Cardiac septum (tissue), 1 donor: ENCODE measurements around the gene AAK1. TPM values are rescaled to one million over a fixed set of nuclear protein-coding genes. Genes with fewer than 3 reads are reported as not detected.

Experiments
- DNase-seq: peaks from one replicate; pipeline ENCODE4 v3.0.0-alpha.2; 2020; ENCODE audit warnings: low spot score
- intact Hi-C: fragments of 100-400 bp; cut with DNase I; formaldehyde crosslinking; loops from one replicate; pipeline ENCODE4 v1.14.0; 2022
- total RNA-seq: library from RNA; stranded (reverse); fragmentation: NEBNext Ultra II Directional; extraction: Animal tissue kit (Norgen Biotek cat#: 25700); gene quantifications from one replicate; pipeline ENCODE4 v1.2.1, GENCODE V29; 2021
- donor health status: DM: no; HTN: no; CAD: no.

Gene AAK1
- total RNA-seq, 1 donor from 2014 or later: 124 TPM

GRCh38 chr2:69481421-69481820 is 162.1 kb downstream of the AAK1 start:
- intact Hi-C loops: no loop called here
- DNase-seq: no peak

GRCh38 chr2:69477627-69478026 is 165.9 kb downstream of the AAK1 start:
- intact Hi-C loops: no loop called here
- no peak for DNase-seq

DNA sequence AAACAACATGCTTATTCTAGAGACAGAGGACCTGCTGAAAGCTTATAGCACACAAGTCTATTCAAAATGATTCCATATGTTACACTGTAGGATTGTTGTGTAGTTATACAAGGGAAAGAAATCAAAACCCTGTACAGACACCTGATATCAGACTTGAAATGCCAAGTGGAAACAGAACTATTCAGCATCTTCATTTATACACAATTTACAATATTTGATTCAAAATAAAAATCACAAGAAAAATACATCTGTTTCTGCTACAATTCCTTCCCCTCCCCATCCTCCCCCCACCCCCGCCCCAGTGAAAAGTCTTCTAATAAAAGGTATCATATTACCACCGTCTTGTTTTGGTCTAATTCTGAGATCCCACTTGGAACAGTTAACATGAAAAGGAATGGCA is 168.9 kb downstream of the AAK1 start:
- DNase-seq: no peak
- intact Hi-C loops: no loop called here

DNA sequence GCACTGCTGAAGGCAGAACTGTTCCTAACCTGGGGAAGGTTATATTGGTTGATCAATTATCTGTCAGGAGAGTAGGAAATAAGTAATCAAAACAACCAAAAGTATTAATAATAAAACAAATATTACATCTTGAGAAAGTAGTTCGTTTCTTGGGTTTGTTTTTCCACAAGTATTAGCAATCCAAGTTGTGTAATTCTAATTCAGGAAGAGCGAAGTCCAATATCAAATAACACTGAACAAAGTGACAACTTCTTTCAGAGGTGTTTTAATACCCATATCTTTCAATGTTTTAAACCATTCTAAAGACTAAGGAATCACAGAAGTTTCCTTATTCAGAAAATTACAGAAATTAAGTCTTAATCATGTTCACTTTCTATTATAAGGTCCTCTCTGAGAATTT is 171.7 kb downstream of the AAK1 start:
- no peak for DNase-seq
- intact Hi-C loops: no loop called here

- no peak for DNase-seq
- intact Hi-C loops: no loop called here
Measured at GRCh38 chr2:69470911-69471310, 172.6 kb downstream of the AAK1 start.

- intact Hi-C loops: no loop called here
Measured at GRCh38 chr2:69469784-69470183, 173.8 kb downstream of the AAK1 start.

DNA sequence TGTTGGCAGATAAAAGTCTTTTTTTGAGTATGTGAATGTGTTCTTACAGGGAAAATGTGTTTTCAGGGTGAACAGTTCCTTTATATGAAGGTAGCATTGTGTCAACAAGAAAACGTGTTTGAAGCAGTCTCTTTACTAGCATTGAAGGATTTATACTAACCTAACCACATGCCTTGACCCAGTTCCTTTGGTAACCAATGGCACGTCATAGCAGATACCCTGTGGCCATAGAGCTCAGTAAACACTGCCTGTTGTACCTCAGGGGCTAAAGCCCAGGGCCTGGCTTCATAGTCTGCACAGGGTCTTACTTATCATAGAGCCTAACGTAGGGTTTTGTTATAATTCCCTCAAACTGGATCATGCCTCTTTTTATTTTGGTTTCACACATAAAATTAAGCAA is 174.2 kb downstream of the AAK1 start:
- intact Hi-C loops: no loop called here
- no peak for DNase-seq

More at GRCh38 chr2:69469784-69470183, 173.8 kb downstream of the AAK1 start:
- no peak for DNase-seq

DNA sequence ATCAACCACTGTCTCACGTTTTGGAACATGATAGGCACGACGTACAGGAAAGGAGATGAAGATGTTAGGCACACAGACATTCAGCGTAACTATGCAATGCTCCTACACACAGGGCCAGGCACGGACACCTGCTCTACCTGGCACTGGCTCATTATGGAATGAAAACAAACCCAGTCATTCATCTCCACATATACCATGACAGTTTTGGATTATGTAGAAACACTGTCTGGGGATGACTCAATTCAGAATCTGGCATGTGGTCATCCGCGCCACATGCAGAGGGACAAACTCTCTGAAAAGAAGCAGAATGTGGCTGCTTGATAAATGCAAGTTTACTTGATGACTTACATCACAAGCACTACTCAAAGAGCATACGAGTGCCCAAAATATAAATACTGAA is 176.8 kb downstream of the AAK1 start:
- intact Hi-C loops: no loop called here
- DNase-seq: no peak

GRCh38 chr2:69465513-69466456 is 177.8 kb downstream of the AAK1 start:
- intact Hi-C loops: no loop called here
- no peak for DNase-seq

- intact Hi-C loops: no loop called here
- DNase-seq: no peak
Measured at GRCh38 chr2:69464575-69464974, 179.0 kb downstream of the AAK1 start.

GRCh38 chr2:69462780-69463179 is 180.8 kb downstream of the AAK1 start:
- intact Hi-C loops: no loop called here
- no peak for DNase-seq

DNA sequence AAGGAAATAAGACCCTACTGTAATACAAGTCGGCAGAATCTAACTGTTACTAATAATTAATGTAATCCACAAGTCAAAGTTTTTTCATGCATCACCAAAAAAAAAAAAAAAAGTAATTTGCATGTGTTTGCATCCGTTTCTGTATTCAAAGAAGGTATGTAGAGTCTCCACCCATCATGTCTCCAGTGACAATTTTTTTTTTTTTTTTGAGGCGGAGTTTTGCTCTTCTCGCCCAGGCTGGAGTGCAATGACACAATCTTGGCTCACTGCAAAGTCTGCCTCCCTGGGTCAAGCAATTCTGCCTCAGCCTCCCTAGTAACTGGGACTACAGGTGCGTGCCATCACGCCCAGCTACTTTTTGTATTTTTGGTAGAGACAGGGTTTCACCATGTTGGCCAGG is 182.1 kb downstream of the AAK1 start:
- intact Hi-C loops: no loop called here
- DNase-seq: no peak

DNA sequence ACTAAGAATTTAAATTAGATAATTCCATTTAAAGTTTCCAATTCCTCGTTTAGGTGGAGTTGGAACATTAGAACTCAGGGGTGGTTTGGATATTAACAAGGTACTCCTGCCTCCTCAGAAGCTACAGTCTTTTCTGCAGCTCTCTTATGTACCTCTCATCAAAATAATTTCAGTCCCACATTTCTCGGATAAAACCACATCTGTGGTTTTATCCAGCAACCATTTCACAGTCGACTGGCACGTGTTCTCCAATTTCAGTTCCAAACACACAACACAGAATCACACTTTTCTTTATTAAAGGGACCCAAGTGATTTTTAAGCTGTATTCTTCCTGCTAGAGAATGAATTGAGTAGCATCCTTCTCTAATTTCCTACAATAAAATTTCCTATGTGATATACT is 183.6 kb downstream of the AAK1 start:
- intact Hi-C loops: no loop called here
- no peak for DNase-seq

DNA sequence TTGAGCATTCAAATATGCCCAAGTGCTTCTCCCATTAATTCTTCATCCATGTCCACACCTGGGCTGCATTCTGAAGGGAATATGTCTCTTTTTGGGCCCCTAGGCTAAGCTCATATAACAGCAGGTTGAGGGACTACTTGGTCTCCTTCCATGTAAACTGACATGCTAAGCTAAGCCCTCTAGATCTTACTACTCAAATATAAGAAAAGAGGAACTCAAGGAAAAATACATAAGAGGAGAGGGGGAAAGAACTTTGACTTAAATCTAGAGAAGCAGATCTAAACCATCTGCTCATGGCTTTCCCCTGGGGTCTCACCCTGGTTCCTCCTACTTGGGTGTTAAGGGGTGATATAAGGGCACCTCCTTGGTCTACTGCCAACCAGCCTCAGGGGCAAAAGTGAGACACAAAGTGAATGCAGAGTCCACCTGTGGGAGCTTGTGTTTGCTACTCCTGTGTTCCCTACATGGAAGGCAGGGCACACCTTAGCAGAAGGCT is 186.5 kb downstream of the AAK1 start:
- no peak for DNase-seq
- intact Hi-C loops: no loop called here

DNA sequence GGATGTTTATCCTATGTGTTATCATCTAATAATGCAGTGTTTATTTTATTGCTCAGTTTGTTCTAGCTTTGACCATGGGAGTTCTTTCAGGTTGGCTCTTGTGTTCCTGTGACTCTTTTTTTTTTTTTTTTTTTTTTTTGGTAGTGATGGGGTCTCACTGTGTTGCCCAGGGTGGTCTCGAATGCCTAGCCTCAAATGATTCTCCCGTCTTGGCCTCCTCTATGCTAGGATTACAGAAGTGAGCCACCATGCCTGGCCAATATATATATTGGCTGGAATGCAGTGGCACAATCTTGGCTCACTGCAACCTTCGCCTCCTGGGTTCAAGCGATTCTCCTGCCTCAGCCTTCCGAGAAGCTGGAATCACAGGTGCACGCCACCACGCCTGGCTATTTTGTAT is 187.4 kb downstream of the AAK1 start:
- intact Hi-C loops: no loop called here

DNA sequence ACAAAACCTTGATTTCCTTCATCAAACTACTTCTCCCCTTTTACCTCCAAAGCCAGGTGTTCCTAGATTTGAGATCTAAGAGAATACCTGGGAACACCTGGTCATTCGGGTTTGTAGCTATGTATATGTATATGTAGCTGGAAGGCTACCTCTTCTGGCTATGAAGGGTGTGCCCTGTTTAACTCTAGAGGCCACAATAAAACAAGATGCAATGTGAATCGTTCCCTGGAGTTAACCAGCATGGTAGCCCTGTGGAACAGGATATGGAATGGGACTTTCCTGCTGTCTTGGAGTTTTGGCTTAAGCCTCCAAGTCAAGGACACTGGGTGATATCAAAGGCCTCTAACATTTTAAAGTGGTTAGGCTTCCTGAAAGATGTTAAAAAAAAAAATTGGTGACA is 188.6 kb downstream of the AAK1 start:
- intact Hi-C loops: no loop called here

More for the DNA sequence above, 187.4 kb downstream of the AAK1 start:
- DNase-seq: no peak

DNA sequence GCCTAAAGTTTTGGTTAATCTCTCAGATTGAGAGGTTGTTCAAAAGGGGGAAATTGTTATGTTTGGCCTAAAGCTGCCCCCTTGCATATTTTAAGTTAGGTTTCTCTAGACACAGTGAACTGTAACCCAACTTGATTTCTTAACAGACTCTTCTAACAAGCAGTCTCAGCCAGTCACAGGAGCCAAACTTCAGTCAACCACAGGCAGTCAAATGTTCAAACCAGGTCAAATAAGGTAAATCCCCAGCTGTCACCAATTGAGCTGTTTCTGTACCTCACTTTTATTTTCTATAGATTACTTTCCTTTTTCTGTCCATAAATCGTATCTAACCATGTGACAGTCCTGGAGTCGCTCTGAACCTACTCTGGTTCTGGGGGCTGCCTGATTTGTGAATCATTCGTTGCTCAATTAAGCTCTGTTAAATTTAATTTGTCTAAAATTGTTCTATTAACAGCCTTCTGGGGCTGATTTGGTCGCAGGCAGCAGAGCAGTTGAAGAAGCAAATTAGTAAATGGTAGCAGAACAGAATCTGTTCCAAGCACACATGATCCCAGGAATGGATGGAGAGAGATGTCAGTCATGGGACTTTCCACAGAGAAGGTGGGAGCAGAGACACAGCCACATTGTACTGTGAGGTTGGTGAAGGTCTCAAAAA is 189.9 kb downstream of the AAK1 start:
- DNase-seq: no peak
- intact Hi-C loops: no loop called here

More for the DNA sequence above, 188.6 kb downstream of the AAK1 start:
- no peak for DNase-seq

DNA sequence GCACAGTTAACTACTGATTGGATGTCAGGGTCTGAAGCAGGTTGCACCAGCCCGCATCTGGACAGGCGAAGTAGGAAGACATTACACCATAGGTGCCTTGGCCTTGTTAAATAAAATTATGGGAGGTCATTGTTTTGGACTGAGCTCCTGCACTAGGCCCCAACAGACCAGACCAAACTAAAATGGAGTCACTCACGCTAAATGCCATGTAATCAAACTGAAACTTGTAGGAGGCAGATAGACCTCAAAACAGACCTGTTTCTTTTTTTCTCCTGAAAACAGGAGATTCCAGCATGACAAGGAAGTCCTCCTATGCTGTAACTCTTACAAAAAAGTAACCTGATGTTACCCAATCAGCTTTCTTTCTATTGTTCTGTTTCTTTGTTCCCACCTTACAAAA is 190.9 kb downstream of the AAK1 start:
- intact Hi-C loops: no loop called here
- DNase-seq: no peak

DNA sequence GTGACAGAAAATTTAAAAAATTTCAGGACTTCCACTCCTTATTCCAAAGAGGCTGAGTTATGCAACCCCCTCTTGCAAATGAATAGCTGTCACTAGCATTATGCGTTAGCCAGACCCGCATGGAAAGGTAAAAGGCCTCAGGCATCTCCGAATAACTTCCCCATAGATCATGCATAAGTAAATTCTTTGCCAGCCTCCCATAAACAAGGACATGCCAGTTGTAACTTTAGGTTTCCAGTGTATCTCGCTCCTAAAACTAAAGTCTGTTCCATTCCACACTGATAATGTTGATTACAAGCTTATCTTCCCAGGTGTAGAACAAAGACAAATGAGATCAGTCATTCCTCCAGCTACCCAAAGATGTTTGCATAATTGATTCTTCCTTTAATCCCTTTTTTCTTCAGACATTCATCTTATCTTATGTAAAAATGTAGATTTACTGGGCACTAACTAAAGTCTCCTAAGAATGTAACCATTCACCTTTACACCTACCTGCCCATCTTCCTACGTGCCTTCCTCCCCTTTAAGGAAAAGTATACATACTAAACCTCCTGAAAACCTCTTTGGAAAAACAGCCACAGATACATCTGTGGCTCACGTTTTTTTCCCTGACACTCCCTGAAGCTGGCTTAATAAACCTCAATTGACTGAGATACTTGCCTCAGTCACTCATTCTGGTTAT is 192.7 kb downstream of the AAK1 start:
- no peak for DNase-seq
- intact Hi-C loops: no loop called here

- intact Hi-C loops: no loop called here
- no peak for DNase-seq
Measured at GRCh38 chr2:69449906-69450305, 193.6 kb downstream of the AAK1 start.
